Prostate gland (tissue), 2 donors: ENCODE data around the gene SLC7A4. TPM values are rescaled to one million over a fixed set of nuclear protein-coding genes. Genes with fewer than 3 reads are reported as not detected.
"Not testable (repeated sequence)": the region's sequence is repeated elsewhere in the genome, so short reads cannot be mapped to it uniquely, and the experiment has no call there.

Source experiments
- DNase-seq: peaks from one replicate; pipeline ENCODE4 v3.0.0-alpha.2; 2019; ENCODE audit warnings: low spot score
- H3K27ac ChIP-seq, 2 donors: fragments of 200-600 bp; sonication (generic); 2 replicates each; pipeline ENCODE4 v1.5.1; 2017 to 2019
- H3K27me3 ChIP-seq: fragments of 200-600 bp; sonication (generic); replicated peaks from 2 replicates; pipeline ENCODE4 v1.5.1; 2019; ENCODE audit not compliant: insufficient read depth
- H3K36me3 ChIP-seq, 2 donors: fragments of 200-600 bp; sonication (generic); 1 replicate in 1 of 2; 2 replicates in 1 of 2; pipeline versions ENCODE4 v1.5.1 to v1.8.1; 2017 to 2019
- H3K4me1 ChIP-seq: fragments of 200-600 bp; sonication (generic); replicated peaks from 2 replicates; pipeline ENCODE4 v1.5.1; 2019
- H3K4me3 ChIP-seq, 2 donors: fragments of 200-600 bp; sonication (generic); 2 replicates each; pipeline ENCODE4 v1.5.1; 2017 to 2019
- H3K9me3 ChIP-seq: fragments of 200-600 bp; sonication (generic); 2 replicates; pipeline ENCODE4 v1.5.1; 2017
- POLR2A ChIP-seq: fragments of 450-650 bp; IDR thresholded peaks from one replicate; pipeline ENCODE4 v1.6.1; 2016; ENCODE audit warnings: antibody characterized with exemption, mild to moderate bottlenecking
- POLR2AphosphoS5 ChIP-seq: sonication (generic); formaldehyde crosslinking; IDR thresholded peaks from one replicate; pipeline ENCODE4 v1.6.1; 2017; ENCODE audit warnings: antibody characterized with exemption
- WGBS: methylation state at CpG from one replicate; pipeline ENCODE4 v1.1.5; 2018; 5-methylcytosine and 5-hydroxymethylcytosine counted together
- intact Hi-C: fragments of 100-400 bp; cut with DNase I; formaldehyde crosslinking; loops from one replicate; pipeline ENCODE4 v1.14.2; 2022
- total RNA-seq, 2 donors: library from RNA; depleted of rRNA; stranded (reverse); fragments of >200 nt; gene quantifications; one replicate each; pipeline ENCODE4 v1.1.0, GENCODE V29; 2016
- TF ChIP-seq, protein P1 (sequence below), 4 experiments: fragments of 200-600 bp in 2 of 4; fragments of 450-650 bp in 2 of 4; sonication (generic) in 2 of 4; IDR thresholded peaks; 1 replicate in 3 of 4; 2 replicates in 1 of 4; pipeline ENCODE4 v1.5.1; 2016 to 2019; ENCODE audit warnings: antibody characterized with exemption in 4 of 4, mild to moderate bottlenecking in 2 of 4, moderate library complexity in 2 of 4

The SLC7A4 gene
- total RNA-seq, 2 donors from 2014 or later, result 13.0 to 53.9 TPM

GRCh38 chr22:21068681-21069276 is 36.4 kb upstream of the SLC7A4 start:
- intact Hi-C loops, result no loop called here
- Histone ChIP-seq H3K9me3 (no peaks in the 10 kb centered on the region), H3K4me1 (no peaks in the 10 kb centered on the region), H3K27me3 (no peaks in the 10 kb centered on the region), H3K27ac (peak overlapping the region in 1 of 2 donors; percentile 13), H3K36me3 (no peaks in the 10 kb centered on the region), H3K4me3 (no peak overlapping the region)
- no peak for DNase-seq
- TF ChIP-seq POLR2AphosphoS5, result no peak
- TF ChIP-seq POLR2A, result no peak
- TF ChIP-seq, protein P1, sequence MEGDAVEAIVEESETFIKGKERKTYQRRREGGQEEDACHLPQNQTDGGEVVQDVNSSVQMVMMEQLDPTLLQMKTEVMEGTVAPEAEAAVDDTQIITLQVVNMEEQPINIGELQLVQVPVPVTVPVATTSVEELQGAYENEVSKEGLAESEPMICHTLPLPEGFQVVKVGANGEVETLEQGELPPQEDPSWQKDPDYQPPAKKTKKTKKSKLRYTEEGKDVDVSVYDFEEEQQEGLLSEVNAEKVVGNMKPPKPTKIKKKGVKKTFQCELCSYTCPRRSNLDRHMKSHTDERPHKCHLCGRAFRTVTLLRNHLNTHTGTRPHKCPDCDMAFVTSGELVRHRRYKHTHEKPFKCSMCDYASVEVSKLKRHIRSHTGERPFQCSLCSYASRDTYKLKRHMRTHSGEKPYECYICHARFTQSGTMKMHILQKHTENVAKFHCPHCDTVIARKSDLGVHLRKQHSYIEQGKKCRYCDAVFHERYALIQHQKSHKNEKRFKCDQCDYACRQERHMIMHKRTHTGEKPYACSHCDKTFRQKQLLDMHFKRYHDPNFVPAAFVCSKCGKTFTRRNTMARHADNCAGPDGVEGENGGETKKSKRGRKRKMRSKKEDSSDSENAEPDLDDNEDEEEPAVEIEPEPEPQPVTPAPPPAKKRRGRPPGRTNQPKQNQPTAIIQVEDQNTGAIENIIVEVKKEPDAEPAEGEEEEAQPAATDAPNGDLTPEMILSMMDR (IDR thresholded peaks at IDR 0.05), result no peak
- WGBS, result 76% methylated on average over 4 of the region's 4 CpGs

DNA sequence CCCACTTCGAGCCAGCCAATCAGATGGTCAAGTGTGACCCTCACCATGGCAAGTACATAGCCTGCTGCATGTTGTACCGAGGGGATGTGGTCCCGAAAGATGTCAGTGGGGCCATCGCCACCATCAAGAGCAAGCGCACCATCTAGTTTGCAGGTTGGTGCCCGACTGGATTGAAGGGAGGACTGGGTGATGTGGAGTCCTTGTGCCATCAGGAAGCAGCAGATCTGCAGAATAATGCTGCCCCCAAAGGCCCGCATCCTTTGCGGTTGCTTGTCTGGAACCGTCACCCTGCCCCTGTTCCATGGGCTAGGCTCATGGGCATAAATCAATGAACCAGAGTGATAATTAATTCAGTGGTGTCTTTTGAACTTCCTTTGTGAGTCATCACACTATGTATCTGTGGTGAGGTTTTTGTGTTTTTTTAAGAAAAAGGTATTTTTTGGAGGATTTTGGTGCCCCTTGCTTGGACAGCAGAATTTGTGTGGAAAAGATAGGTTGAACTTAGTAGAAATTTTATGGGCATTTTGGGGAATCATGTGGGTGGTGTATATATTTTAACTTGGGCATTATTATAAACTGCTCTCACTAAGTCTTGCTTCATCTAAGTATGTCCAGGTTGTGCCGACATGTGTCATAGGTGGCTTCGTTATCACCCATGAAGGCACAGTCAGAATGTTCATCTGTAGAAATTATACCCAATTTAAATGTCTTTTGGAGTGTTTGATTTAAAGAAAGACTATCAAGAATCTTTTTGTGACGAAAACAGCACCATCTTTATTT is 35.7 kb upstream of the SLC7A4 start:
- WGBS, result 94% methylated on average over 12 of the region's 12 CpGs
- Histone ChIP-seq H3K9me3 (no peaks in the 10 kb centered on the region), H3K27me3 (no peaks in the 10 kb centered on the region), H3K4me1 (no peaks in the 10 kb centered on the region), H3K27ac (no peak overlapping the region), H3K4me3 (no peak overlapping the region), H3K36me3 (no peaks in the 10 kb centered on the region)
- DNase-seq, result no peak
- intact Hi-C loops, result no loop called here
- TF ChIP-seq, protein P1 (IDR thresholded peaks at IDR 0.05), result no peak

DNA sequence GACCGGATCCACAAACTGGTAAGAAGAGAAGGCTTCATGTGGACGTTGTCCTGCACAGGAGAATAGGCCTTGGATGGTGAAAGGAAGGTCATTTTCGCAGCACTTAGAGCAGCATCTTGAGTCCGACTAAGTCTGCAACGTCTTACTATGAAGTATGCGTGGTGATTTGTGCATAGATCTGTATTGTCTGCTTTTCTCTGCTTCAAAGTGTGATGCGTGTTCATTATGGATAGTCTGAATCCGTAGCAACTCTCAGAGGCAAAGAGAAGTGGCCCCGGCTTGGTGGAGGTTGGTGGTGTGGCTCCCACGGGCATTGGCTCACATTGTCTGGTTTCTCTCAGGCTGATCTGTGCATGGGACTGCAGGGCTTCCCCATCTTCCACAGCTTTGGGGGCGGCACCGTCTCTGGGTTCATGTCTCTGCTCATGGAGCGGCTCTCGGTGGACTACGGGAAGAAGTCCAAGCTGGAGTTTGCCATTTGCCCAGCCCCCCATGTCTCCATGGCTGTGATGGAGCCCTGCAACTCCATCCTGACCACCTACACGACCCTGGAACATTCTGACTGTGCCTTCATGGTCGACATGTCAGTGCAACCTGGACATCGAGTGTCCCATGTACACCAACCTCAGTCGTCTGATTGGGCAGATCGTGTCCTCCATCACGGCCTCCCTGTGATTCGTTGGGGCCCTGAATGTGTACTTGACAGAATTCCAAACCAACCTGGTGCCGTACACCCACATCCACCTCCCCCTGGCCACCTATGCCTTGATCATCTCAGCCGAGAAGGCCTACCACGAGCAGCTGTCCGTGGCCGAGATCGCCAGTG is 34.9 kb upstream of the SLC7A4 start:
- intact Hi-C loops, result no loop called here
- H3K27me3 ChIP-seq, result no peaks in the 10 kb centered on the region
- no peaks in the 10 kb centered on the region for H3K4me1 ChIP-seq
- no peak overlapping the region for H3K27ac ChIP-seq
- DNase-seq, result no peak
- WGBS, result 95% methylated on average over 28 of the region's 28 CpGs
- no peak for TF ChIP-seq POLR2AphosphoS5
- TF ChIP-seq, protein P1 (IDR thresholded peaks at IDR 0.05), result no peak
- no peak for TF ChIP-seq POLR2A
- no peak overlapping the region for H3K4me3 ChIP-seq
- no peaks in the 10 kb centered on the region for H3K36me3 ChIP-seq
- H3K9me3 ChIP-seq, result no peaks in the 10 kb centered on the region

DNA sequence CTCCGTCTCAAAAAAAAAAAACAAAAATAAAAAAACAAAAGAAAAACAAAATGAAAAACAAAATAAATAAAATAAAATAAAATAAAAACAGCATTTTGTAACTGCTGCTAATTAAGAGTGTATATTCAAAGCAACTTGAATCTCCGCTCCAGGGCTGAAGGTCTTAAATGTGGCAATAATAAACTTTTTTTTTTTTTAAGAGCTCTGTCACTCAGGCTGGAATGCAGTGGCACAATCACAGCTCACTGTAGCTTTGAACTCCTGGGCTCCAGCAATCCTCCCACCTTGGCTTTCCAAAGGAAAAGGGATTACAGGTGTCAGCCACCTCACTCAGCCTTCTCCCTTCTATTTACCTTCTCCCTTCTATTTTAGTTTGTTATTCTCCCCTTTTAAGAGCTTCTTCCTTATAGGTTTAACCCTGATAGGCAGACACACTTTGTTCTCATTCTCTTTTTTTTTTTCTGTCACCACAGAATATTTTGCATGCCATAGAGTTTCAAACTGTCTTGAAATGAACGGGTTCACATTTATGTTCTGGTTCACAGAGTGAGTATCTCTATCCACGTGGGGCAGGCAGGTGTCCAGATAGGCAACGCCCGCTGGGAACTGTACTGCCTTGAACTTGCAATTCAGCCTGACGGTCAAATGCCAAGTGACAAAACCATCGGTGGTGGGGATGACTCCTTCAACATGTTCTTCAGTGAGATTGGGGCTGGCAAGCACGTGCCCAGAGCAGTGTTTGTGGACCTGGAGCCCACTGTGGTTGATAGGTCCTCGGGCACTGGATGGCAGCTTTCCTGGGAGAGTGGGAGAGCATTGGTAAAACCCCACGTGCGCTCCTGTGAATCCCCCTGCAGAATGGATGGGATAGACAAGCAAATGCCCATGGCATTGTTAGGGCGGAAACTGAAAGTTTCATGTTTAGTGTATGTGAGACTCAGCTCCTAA is 32.8 kb upstream of the SLC7A4 start:
- Histone ChIP-seq H3K27ac (no peak overlapping the region), H3K4me1 (no peaks in the 10 kb centered on the region), H3K9me3 (no peaks in the 10 kb centered on the region), H3K4me3 (no peak overlapping the region), H3K36me3 (no peaks in the 10 kb centered on the region), H3K27me3 (no peaks in the 10 kb centered on the region)
- DNase-seq, result no peak
- intact Hi-C loops, result no loop called here
- 41% methylated on average over 13 of the region's 13 CpGs for WGBS
- TF ChIP-seq POLR2AphosphoS5 (no peak), POLR2A (no peak)
- TF ChIP-seq, protein P1 (IDR thresholded peaks at IDR 0.05), result no peak

DNA sequence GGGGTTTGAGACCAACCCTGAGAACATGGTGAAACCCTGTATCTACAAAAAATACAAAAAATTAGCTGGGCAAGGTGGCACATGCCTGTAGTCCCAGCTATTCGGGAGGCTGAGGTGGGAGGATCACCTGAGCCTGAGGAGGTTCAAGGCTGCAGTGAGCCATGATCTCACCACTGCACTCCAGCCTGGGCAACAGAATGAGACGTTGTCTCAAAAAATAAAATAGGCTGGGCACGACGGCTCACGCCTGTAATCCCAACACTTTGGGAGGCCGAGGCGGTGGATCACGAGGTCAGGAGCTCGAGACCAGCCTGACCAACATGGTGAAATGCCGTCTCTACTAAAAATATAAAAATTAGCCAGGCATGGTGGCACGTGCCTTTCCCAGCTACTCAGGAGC is 32.1 kb upstream of the SLC7A4 start:
- intact Hi-C loops, DNase-seq, H3K4me1 ChIP-seq, H3K27ac ChIP-seq, H3K4me3 ChIP-seq, H3K9me3 ChIP-seq, H3K36me3 ChIP-seq, H3K27me3 ChIP-seq: not testable (repeated sequence)
- 71% methylated on average over 11 of the region's 11 CpGs for WGBS

GRCh38 chr22:21061660-21062321 is 29.4 kb upstream of the SLC7A4 start:
- DNase-seq, intact Hi-C loops, H3K4me1 ChIP-seq, H3K9me3 ChIP-seq, H3K4me3 ChIP-seq, H3K36me3 ChIP-seq, H3K27me3 ChIP-seq, H3K27ac ChIP-seq: not testable (repeated sequence)
- WGBS, result 94% methylated on average over 15 of the region's 18 CpGs

GRCh38 chr22:21060363-21060762 is 28.0 kb upstream of the SLC7A4 start:
- DNase-seq, H3K4me1 ChIP-seq, intact Hi-C loops, H3K4me3 ChIP-seq, H3K27me3 ChIP-seq, H3K9me3 ChIP-seq, H3K27ac ChIP-seq, H3K36me3 ChIP-seq: not testable (repeated sequence)
- WGBS, result 90% methylated on average over 8 of the region's 8 CpGs
